ENCODE results near the gene GPR55.
A peak's percentile ranks its signal among the peaks of the same experiment; 100 is the strongest.

Gene GPR55

DNA sequence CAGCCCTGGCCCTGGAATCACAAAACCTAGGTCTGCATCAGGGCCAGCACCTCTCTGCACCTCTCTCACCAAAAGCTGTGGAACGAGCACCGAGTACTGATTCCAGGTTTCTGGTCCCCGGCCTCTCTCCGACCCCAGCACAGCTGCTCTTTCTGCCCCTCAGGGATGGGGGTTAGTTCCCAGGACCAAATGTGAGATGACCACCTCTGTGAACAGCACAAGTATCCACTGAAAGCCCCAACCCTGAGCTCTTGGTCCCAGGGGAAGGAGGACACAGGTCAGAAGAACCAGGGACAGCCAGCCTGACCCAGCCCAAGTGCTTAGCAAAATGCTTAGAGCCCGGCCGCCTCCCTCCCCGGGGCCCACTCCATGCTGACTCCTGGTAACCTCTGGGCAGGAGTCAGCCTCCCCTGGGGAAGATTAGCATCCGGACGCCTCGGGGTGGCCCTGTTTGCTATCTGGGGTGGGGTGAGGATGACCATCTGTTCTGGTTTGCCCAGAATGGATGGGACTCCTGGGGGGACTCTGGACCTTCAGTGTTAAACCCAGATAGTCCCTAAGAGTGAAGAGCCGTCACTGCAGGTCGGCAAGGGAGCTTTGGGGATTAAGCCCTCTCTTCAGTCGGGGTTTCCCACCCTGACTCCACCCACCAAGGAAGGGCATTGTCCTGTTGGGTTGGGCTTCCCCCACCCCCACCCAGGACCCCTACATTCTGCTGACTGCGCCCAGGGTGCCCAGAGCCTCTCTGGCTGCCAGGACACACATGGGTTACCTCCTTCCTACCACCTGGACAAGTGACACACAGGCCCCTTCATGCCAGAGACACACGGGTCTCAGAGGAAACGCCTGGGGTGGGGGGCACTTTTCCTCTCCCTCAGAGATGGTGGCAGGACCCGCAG, 9.4 kb upstream of the GPR55 start:
- DNase-seq (ENCODE audit: low spot score) = no peak

DNA sequence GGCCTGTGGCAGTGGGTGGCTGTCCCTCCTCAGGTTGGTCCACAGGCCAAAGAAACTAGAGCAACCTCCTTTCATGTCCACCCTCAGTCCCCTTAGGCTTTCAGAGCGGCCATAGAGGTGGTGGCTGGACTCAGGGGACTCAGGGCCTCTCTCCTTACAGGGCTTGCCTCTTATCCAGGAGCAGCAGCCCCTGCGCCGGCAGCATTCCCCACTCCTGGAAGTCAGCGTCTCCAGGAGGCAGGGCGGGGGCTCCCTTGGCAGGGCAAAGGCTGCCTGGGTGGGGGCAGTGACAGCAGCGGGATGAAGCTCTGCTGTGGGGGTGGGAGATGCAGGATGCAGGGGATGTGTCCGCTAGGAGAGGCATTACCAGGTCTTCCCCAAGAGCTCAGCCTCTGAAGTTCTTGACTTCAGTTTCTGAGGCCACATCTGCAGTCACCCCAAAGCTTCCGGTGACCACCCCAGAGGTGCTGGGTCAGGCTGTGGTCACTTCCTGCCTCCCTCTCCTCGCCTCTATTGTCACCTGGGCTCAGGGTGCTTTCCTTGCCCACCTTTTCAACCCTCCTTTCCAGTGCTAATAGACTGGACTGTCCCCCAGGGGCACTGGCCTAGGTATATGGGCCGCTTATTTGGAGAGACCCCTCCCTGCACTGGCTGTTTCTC, 8.6 kb upstream of the GPR55 start:
- no peak for DNase-seq (ENCODE audit: low spot score)

DNA sequence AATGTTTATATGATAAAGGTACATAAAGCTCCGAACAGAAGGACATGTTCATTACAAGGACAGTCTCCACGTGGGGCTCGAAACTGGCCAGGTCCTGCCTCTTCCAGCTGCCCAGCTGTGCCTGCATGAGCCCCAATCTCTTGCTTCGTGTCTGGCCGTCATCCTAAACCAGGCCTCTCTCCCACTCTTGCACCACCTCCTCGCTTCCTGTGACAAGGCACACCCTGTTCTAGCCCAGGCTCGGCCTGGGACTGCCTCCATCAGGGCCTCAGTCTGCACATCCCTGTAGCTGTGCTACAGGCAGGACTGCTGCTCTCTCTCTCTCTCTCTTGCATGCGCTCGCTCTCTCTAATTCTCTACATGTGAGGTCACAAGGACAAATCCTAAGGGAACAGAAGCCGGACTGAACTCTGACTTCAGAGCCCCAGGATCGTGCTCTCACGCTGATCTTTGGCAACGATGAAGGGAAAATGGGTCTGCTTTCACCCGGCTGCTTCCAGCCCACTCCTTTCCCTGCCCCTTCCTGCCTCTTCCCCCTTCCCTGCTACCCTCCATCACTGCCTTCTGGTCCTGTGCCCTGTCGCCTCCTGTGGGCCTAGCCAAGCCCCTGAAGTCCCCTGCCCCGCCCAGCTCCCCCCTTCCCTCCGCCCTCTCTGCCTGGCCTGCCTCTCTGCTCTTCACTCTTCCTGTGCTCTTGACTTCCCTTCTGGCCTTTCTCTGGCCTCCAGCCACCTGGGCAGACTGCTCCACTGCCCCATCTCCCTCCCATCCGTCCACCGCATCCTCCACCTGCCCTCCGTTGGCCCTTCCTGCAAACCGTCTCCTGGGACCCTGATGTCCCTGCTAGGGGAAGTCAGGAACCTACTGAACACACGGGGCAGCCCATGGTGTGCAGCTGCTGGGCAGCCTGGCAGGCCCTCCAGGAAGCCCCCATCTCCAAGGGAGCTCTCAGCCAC, 7.8 kb upstream of the GPR55 start:
- DNase-seq (ENCODE audit: low spot score) = no peak

DNA sequence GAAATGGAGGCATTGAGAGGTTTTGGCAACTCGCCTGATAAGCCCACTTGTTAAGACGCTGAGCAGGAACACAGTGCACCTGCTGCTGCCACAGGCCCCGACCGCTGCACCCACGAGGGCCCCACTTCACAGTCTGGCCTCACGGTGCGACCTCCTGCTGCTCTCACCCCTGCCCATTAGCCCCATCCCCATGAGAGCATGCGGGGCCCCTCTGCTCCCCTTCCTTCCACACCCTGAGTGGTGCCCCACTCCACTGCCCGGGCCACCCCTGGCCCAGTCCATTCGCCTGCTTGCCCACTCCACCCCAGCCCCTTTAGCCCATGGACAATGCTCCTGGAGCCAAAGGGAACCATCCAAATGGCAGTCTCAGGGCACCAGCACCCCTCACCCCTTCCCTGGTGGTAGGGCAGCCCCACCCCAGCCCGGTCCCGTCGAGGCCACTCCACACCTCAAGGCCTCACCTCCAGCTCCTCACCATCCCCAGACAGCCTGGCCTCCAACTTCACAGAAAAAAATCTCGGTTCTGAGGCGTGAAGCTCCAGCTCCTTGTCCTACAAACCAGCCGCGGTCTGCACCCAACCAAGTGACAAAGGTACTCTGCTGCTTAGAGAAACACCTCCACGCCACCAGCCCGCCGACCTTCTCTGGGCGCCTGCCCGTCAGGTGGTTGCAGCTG, 6.7 kb upstream of the GPR55 start:
- DNase-seq (ENCODE audit: low spot score) = no peak

DNA sequence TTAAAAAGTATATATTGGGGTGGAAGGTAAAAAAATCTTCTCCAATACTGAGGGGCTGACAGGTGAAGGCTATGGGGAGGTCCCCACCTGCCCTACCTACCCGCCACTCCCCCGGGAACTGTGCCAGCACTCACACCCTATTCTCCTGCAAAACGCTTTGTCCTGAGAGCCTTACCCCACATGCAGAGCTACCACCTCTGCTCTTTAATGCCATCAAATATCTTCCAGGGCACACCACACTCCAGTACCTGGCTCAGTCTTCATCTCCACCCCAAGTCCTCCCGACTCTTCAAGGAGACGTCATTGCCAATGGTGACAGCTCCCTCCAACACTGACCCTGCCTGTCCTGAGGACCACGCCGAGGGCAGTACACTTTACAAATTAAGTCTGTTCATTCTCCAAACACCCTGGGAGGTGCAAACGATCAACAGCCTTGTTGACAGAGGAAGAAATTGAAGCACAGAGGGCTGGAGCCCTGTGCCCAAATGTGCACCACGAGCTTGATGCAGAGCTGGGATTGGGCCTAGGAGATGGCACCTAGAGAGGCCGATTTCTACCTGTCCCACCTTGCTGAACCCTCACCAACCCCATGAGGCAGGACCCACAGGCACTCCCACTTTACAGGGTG, 6.0 kb upstream of the GPR55 start:
- no peak for DNase-seq (ENCODE audit: low spot score)

DNA sequence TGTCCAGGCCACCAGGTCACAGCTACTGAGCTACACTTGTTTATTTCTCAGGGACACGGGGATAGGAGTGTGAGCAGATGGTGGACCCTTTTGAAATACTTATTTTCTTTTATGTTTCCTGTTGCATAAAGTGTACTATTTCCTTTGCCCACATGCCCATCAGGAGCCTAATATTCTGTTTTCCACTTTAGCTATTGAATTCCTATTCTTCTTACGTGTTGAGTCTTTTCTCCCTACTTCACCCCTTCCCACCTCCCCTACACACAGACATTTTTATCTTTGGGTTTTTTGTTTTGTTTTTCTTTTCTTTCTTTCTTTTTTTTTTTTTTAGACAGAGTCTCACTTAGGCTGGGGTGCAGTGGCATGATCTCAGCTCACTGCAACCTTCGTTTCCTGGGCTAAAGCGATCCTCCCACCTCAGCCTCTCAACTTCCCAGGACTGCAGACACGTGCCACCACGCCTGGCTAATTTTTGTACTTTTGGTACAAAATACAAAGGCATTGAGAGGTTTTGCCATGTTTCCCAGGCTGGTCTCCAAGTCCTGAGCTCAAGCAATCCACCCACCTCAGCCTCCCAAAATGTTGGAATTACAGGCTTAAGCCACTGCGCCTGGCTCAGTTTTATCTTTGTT, 5.2 kb upstream of the GPR55 start:
- DNase-seq (ENCODE audit: low spot score) = peak; percentile 21

DNA sequence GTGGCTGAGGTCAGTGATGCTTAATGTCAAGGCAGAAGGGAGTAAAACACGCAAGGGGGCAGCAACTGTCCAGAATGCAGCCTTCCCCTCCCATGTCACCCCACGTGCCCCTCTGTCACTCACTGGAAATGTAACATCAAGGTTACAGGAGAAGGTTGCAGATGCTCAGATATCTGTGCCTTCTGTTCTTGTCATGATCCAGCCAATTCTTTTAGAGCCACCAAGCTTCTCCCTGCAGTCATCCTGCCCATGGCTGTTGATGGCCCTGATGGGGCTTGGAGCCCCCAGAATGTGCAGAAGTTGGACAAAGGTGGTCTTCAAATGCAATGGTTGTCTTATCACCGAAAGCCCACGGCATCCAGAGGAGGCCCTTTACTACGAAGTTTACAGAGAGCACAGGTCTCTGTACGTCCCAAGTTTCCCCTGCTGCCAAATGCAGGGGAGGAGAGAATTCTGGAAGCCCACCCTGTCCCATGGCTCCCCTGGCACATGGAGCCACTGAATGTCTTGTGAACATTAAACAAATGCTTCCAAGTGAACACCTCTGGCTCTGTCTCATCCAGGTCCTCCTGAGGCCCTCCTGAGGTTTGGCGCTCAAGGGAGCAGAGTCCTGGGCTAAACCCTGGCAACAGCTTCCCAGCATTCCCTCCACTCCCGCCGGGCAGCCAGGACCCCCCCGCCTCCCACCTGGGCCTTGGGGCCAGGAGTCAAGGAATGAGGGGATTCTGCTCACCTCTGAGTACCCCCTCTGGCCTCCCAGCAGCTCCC, 4.5 kb upstream of the GPR55 start:
- DNase-seq (ENCODE audit: low spot score) = no peak

DNA sequence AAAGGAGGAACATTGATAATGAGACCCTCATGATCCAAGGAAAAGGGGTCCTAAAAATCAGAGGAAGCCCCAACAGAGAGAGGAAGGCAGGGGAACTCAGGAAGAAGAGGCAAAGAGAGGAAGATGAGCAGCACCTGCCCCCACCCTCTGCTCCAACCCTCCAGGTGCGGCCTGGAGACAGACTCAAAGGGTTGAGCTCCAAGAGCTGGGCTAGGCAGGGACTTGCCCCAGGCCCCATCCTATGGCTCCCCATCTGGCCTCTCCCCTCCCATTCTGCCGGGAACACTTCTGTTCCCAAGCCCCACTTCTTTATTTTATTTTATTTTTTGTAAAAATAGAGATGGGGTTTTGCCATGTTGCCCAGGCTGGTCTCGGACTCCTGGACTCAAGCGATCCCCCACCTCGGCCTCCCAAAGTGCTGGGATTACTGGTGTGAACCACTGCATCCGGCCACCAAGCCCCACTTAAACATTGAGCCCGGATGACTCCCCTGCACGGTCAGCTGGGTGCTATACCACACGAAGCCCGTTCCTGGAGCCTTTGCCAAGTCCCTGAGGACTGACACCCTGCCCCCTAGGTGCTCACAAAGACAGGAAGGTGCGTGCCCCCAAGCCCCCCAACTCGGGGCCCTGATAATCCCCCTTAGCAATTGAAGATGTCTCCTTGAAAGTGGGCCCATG, 3.8 kb upstream of the GPR55 start:
- DNase-seq (ENCODE audit: low spot score) = no peak

DNA sequence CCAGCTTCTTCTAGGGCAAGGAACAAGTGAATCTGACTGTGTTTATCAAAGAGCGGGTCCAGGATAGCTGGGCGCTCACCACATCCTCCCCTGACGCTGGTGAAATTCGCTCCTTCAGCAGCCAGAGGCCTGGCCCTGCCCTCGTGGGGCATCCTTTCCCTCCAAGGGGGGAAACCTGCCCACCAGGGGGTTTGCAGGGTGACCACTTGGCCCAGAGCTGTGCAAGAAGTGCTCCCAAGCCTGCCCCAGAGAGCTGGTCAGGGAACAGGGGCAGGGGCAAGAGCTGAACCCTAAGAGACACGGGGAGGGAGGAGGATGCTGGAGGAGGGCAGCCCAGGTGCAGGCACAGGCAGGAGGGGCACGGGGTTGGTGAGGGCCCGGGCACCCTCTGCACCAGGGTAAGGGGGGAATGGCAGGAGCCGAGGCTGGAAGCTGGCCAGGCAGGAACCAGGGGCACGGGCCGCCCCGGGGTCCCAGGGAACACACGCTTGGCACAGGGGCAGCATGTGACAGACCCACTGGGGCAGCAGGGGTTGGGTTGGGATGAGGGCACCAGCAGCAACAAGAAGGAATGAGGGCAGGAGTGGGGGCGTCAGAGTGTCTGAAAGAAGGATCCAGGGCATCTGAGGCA, 2.8 kb upstream of the GPR55 start:
- DNase-seq (ENCODE audit: low spot score) = no peak

DNA sequence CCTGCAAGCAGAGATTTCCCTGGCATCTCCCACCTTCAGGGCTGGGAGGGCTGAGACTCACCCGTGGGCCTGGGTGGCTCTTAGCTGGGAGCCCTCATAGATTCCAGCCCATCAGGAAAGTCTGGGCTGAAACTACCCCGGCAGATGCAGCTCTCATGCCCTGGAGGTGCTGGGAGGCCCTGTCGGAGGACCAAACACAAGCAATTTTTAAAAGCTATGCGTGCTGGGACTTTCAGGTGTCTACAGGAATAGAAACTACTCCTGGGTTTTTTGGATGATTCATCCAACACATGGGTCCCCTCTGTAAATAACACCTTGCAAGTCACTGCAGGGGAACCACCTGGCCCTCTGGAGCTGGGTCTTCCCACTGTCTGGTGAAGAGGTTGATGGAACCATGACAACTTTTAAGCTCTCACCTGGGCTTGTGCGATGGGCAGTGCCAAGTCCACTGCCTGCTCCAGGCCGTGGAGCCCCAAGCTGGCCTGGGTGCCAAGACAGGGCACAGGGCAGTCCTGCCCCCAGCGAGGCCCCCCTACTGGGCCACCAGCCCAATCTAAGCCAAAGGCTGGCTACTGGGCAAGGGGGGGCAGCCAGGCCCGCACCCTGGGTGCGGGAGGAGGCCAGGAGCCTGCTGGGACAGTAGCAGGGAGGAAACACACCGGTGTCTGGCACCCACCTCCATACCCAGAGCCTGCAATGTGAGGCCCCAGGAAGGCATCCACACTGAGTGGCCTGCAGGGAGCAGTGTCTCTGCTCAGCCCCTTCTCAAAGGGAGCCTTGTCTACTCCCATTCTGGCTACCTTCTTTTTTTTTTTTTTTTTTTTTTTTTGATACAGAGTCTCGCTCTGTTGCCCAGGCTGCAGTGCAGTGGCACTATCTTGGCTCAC, 1.1 kb upstream of the GPR55 start:
- DNase-seq (ENCODE audit: low spot score) = no peak

DNA sequence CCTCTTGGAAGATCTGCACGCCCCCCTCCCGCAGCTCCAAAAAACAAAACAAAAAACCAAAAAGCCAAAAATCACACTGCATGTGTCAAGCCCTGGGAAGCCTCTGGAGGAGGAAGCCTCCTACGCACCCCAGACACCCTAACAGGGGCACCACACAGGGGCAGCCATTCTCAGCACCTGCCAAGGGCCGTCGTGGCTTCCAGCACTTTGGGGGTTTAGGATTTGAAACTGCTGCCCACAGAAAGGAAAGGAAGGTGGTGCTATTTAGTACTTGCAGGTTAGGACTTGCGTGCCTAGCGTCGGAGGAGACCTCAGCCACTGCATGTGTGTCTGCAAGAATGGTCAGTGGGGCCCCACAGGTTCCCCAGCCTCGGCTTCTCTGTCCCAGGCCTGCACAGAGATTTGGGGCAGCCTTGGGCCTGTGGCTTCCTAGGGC, 419 bp upstream of the GPR55 start:
- no peak for DNase-seq (ENCODE audit: low spot score)

DNA sequence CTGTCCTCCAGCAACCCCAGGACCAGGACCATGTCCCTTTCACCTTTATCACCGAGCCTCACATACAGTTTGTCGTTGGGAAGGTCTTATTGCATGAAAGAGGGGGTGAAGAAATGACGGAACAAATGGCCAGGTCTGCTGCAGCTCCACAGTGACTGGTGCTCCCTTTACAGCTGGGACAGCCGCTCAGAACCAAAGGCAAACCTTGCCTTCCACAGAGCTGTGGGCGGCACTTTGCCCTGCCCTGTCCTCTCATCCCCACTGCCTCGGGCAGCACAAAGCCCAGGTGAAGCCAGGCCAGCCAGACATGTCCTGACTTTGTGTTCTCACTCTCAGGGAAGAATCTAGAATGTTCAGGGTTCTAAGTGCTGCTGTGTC, 961 bp downstream of the GPR55 start:
- DNase-seq (ENCODE audit: low spot score) = no peak

DNA sequence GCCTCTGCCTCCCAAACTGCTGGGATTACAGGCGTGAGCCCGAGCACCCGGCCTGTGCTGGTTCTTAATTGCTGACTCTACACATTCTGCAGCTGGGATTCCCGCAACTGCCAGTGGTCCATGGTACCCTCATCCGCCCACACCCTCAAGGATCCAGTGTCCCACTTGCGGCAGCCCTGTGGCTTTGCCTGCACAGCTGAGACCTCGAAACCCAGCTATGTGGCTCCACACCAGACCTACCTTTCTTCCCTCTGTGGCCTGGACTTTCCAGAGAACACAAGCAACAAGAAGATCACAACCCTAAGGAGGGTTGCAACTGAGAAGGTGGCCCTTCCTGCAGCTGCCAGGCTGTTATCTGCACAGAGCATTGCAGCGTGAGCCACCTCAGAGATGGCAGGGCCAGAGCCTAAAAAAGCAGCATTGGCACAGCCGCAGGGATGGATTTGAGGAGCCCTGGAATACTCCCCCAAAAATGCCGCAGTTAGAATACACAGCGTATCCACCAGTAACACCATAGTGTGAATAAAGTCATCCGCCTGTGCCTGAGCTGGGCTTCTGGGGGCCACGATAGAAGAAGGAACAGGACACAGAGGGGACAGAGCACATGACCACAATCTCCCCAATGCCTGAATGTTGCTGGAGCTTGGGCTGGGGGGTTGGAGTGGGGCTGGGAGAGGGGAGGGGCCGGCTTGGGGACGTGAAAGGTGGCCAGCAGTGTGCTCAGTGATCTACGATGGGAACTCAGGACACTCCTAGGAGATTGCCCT, 1.9 kb downstream of the GPR55 start:
- no peak for DNase-seq (ENCODE audit: low spot score)

DNA sequence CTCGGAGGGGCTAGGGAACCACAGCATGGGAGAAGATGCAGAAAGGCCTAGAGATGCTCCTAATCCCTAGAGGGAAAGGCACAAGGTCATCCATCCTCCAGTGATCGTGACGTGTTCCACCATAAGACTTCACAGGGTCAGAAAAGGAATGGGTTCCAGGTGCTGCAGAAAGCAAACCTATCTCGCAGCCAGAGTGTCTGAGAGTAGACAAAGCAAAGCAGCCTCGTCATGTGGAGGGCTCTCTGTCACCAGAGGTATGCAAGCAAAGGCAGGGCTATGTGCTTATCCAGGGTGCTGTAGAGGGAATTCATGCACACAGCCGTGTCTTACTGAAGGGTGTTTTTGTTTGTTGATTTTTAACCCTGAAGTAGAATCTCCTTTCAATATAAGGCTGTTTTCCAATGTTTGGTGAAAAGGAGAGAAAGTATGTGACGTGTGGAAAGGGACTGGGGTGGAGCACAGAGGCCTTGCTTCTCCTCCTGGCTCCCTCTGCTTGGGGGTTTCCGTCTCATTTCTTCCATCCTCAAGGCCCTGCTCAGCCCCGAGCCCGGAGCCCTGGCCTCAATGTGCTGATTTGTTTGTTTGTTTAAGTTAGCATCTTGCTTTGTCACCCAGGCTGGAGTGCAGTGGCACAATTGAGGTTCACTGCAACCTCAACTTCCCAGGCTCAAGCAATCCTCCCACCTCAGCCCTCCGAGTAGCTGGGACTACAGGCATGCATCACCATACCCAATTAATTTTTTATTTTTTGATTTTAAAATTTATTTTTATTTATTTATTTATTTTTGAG, 3.0 kb downstream of the GPR55 start:
- no peak for DNase-seq (ENCODE audit: low spot score)

DNA sequence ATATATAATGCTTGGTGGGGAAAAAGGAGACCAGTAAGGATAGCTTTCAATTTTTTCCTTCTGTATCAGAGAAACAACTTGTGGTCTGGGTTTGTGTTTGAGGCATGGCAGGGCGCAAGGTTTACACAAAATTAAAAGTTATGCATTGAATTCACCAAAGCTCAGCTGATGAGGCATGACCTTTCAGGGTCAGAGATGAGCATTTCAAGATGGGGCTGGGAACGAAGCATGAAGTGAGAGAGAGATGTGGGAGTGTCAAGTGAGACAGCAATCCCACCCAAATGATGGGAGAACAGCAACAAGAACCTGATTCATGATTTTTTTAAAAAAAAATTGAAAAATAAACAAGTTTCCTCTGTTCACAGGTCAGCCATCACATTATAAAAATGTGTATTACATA, 4.9 kb downstream of the GPR55 start:
- DNase-seq (ENCODE audit: low spot score) = no peak

DNA sequence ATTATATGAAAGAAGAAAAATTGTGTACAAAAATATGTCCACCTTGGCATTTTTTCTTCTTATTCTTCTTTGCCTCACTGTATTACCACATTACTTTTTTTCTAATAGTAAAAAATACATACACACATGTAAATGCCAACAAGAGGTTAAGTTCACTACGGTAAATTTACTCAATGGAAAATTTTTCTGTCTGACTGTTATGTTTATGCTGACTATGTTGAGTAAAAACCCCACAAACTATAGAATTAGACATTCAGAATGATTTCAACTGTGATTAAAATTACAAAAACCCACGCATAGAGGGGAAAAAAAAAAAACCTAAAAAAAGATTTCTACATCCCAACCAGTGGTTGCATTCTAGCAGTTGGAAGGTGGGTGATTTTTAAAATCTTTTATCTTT, 5.4 kb downstream of the GPR55 start:
- no peak for DNase-seq (ENCODE audit: low spot score)
